ENCODE measurements around the gene FRY.

FRY gene

DNA sequence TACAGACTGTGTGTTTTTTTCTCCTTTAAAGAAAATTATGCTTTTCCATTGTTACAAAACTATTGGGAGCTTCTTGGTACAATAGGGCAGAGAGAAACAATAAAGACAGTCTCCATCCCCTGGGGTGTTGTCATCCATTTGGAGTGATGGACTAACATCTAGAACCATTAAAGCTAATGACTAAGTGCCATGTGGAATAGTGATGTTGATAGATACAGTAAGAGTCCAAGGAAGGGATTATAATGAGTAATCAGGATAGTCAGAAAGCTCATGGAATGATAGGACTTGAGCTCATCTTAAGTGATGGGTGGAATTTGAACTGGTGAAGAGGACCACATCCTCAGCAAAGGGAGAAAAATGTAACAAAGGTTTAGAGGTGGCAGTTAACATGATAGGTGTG, 24.1 kb upstream of the FRY start:
- H3K4me3 ChIP-seq (ENCODE audit: low read depth, low read length): no peak overlapping the region
- CTCF ChIA-PET: interaction anchor here (1.8 kb wide), 1 partner anchor 12 kb away, joined by 4 read pairs; no protein-coding TSS in a partner anchor
- TF ChIP-seq, protein P1, sequence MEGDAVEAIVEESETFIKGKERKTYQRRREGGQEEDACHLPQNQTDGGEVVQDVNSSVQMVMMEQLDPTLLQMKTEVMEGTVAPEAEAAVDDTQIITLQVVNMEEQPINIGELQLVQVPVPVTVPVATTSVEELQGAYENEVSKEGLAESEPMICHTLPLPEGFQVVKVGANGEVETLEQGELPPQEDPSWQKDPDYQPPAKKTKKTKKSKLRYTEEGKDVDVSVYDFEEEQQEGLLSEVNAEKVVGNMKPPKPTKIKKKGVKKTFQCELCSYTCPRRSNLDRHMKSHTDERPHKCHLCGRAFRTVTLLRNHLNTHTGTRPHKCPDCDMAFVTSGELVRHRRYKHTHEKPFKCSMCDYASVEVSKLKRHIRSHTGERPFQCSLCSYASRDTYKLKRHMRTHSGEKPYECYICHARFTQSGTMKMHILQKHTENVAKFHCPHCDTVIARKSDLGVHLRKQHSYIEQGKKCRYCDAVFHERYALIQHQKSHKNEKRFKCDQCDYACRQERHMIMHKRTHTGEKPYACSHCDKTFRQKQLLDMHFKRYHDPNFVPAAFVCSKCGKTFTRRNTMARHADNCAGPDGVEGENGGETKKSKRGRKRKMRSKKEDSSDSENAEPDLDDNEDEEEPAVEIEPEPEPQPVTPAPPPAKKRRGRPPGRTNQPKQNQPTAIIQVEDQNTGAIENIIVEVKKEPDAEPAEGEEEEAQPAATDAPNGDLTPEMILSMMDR (IDR thresholded peaks at IDR 0.05; ENCODE audit: insufficient read depth, low read length, missing control alignments): no peak
- POLR2A ChIA-PET: no interaction called here
- DNase-seq (ENCODE audit: low read depth, low spot score): no peak

DNA sequence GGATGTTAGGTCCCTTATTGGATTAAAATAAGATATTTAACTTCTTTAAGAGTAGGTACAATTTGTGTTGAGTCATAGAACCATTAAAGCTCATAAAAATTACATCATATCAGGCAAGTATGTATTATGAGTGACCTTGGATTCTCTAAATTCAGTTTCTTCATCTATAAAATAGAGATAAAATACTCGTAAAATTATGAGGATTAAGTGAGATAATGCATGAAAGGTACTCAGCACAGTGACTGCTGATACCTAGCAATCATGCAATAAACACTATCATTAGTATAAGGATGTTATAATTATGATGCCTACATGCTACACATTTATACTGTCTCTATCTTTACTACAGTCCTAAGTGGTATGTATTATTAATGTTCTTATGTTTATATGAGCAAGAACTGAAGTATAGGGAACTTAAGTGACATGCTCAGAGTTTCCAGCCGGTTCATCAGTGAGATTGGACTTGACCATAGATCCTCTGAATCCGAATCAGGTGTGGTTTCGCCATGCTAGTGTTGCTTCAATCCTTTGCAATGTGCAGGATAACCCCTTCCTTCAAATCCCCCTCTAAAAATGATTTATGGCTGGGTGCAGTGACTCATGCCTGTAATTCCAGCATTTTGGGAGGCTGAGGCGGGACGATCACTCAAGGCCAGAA, 22.9 kb upstream of the FRY start:
- POLR2A ChIA-PET: no interaction called here

DNA sequence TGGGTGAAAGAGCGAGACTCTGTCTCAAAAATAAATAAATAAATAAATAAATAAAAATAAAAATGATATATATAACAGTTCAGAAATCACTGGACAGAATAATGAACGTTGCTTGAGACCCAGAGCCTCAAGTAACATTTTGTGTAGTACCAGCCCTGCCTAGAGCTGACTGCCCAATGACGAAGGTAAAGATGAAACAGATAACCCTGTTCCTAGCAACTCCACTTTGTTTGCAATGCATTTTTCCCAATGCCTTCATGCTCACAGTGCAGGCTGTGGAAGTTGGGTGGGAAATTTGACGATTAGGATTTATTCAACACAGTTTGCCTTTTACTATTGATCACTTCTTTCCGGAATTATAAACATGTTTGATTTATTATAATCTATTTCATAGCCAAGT, 22.2 kb upstream of the FRY start:
- POLR2A ChIA-PET: no interaction called here
- H3K4me3 ChIP-seq (ENCODE audit: low read depth, low read length): no peak overlapping the region
- TF ChIP-seq, protein P1 (IDR thresholded peaks at IDR 0.05; ENCODE audit: insufficient read depth, low read length, missing control alignments): no peak
- no peak for DNase-seq (ENCODE audit: low read depth, low spot score)
- CTCF ChIA-PET: no interaction called here

More for the DNA sequence above, 22.9 kb upstream of the FRY start:
- CTCF ChIA-PET: interaction anchor here (1.8 kb wide), 1 partner anchor 11 kb away, joined by 4 read pairs; no protein-coding TSS in a partner anchor
- TF ChIP-seq, protein P1 (IDR thresholded peaks at IDR 0.05; ENCODE audit: insufficient read depth, low read length, missing control alignments): no peak
- DNase-seq (ENCODE audit: low read depth, low spot score): no peak
- no peak overlapping the region for H3K4me3 ChIP-seq (ENCODE audit: low read depth, low read length)

DNA sequence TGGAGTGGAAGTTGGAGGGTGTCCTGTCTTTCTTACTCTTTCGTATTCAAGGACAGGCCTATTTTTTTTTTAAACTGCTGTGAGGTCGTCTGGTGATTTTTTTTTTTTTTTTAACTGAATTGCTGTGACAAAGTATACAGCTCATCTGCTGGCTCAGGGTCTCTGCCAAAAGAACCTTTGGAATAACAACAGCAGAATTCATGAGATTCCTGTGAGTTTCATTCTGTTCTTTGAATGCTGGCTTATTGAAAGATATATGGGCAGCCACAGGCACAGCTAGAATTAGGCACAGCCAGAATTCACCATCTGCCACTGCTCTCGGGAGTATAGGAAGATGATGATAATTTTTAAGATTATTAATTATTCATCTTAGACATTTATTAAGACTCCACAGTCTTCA, 21.4 kb upstream of the FRY start:
- DNase-seq (ENCODE audit: low read depth, low spot score): no peak
- TF ChIP-seq, protein P1 (IDR thresholded peaks at IDR 0.05; ENCODE audit: insufficient read depth, low read length, missing control alignments): no peak
- CTCF ChIA-PET: interaction anchor here (0.6 to 1.5 kb wide), 5 partner anchors 8 to 383 kb away, joined by 3 to 5 read pairs (median 4); no protein-coding TSS in a partner anchor
- POLR2A ChIA-PET: no interaction called here
- no peak overlapping the region for H3K4me3 ChIP-seq (ENCODE audit: low read depth, low read length)

DNA sequence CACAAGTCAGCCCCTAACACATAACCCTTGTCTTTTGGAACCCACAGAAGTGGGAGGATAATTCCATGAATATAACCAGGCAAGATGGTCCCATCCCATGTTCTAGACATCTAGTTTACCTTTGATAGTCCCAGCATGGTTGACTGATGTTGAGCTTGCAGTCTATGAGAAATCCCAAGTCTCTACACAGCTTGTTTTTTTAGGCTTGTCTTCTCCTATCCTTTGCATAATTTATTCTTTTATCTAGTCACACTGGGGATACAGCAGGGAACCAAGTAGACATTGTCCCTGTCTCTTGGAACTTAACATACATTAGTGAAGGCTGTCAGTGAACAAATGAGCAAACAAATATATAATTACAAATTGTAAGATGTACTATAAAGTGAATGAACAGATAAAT, 19.6 kb upstream of the FRY start:
- CTCF ChIA-PET: no interaction called here
- H3K4me3 ChIP-seq (ENCODE audit: low read depth, low read length): no peak overlapping the region
- POLR2A ChIA-PET: no interaction called here
- no peak for DNase-seq (ENCODE audit: low read depth, low spot score)
- TF ChIP-seq, protein P1 (IDR thresholded peaks at IDR 0.05; ENCODE audit: insufficient read depth, low read length, missing control alignments): no peak

DNA sequence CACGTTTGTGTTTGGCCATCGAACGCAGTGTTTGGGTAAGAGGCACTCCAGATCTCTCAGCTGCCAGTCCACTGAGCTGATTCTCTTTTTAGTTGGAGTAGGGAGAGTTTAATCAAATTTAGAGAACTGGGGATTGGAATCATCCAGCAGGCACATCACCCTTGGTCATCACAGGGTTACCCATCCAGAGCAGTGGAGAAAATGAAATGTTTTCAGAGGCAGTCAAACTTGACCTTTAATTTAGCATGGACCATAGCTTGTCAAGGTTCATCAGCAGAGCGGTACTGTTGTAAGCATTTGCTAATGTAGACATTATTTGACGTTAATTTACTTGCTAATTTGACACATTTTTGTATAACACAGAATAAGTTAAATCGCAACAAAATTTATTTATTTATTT, 18.4 kb upstream of the FRY start:
- ChIA-PET CTCF (interaction anchor here (0.9 kb wide), 1 partner anchor 10 kb away, joined by 3 read pairs; no protein-coding TSS in a partner anchor), POLR2A (no interaction called here)
- no peak for DNase-seq (ENCODE audit: low read depth, low spot score)
- H3K4me3 ChIP-seq (ENCODE audit: low read depth, low read length): no peak overlapping the region
- TF ChIP-seq, protein P1 (IDR thresholded peaks at IDR 0.05; ENCODE audit: insufficient read depth, low read length, missing control alignments): no peak

Data from AG04449 (cell line).